Testis (tissue), 3 donors: Measurements from ENCODE around the gene TEX22. TPM values are rescaled to one million over a fixed set of nuclear protein-coding genes. Genes with fewer than 3 reads are reported as not detected.

Experiments
- DNase-seq: peaks from one replicate; pipeline ENCODE4 v3.0.0-alpha.2; 2019
- H3K27ac ChIP-seq, 2 donors: fragments of 200-600 bp; sonication (generic); one replicate each; pipeline ENCODE4 v1.5.1; 2019
- H3K27me3 ChIP-seq: fragments of 200-600 bp; sonication (generic); one replicate; pipeline ENCODE4 v1.5.1; 2019
- H3K36me3 ChIP-seq: fragments of 200-600 bp; sonication (generic); one replicate; pipeline ENCODE4 v1.5.1; 2017; ENCODE audit warnings: low read depth; ENCODE audit errors: missing control alignments
- H3K4me1 ChIP-seq: fragments of 200-600 bp; sonication (generic); one replicate; pipeline ENCODE4 v1.5.1; 2019
- H3K4me3 ChIP-seq, 2 donors: fragments of 200-600 bp; sonication (generic); one replicate each; pipeline ENCODE4 v1.5.1; 2017 to 2019
- H3K9me3 ChIP-seq: fragments of 200-600 bp; sonication (generic); one replicate; pipeline ENCODE4 v1.5.1; 2017
- CTCF ChIP-seq, 3 experiments: fragments of 450-650 bp in 2 of 3; fragments of 200-600 bp in 1 of 3; sonication (generic) in 1 of 3; IDR thresholded peaks; one replicate each; pipeline ENCODE4 v1.5.1; 2016 to 2019; ENCODE audit warnings: antibody characterized with exemption in 3 of 3, mild to moderate bottlenecking in 2 of 3, moderate library complexity in 1 of 3
- POLR2A ChIP-seq: fragments of 450-650 bp; IDR thresholded peaks from one replicate; pipeline ENCODE4 v1.6.1; 2017; ENCODE audit warnings: antibody characterized with exemption, mild to moderate bottlenecking, moderate library complexity
- WGBS, 2 donors: methylation state at CpG; one replicate each; pipeline ENCODE4 v1.1.5; 2018; 5-methylcytosine and 5-hydroxymethylcytosine counted together
- intact Hi-C: fragments of 100-400 bp; cut with DNase I; formaldehyde crosslinking; loops from one replicate; pipeline ENCODE4 v1.15.1; 2023; ENCODE audit warnings: low total_unique reads
- polyA plus RNA-seq: library from polyadenylated mRNA; stranded (reverse); fragments of 350-450 nt; fragmentation: Illumina TruSeq; extraction: RNeasy Lipid Tissue Mini Kit (QIAGEN cat#74804); gene quantifications from one replicate; pipeline ENCODE4 v1.2.3, GENCODE V29; 2014; ENCODE audit warnings: low read depth, low replicate concordance; ENCODE audit not compliant: insufficient read depth
- total RNA-seq, 2 donors: library from RNA; depleted of rRNA; stranded (reverse); fragments of >200 nt; gene quantifications; one replicate each; pipeline ENCODE4 v1.2.3, GENCODE V29; 2016

The TEX22 gene
- total and polyA plus RNA-seq, 3 donors from 2014 or later, result 5.2 to 21.5 (median 6.6) TPM

DNA sequence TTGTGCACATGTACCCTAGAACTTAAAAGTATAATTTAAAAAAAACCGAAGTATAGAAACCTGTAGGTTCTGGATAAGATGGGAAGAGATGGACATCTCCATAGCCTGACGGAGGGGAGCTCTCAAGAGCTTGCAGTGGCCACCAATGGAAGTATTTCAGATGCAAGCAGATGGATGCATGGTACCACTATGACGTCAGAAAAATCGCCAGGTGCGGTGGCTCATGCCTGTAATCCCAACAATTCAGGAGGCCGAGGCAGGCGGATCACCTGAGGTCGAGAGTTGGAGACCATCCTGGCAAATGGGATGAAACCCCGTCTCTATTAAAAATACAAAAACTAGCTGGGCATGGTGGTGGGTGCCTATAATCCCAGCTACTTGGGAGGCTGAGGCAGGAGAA lies 3.4 kb downstream of the TEX22 start:
- DNase-seq, result no peak
- Histone ChIP-seq H3K9me3 (no peaks in the 10 kb centered on the region), H3K27me3 (no peaks in the 10 kb centered on the region), H3K4me3 (no peak overlapping the region), H3K27ac (no peak overlapping the region), H3K36me3 (no peaks in the 10 kb centered on the region), H3K4me1 (peaks cover 13% of the 10 kb centered on the region)
- TF ChIP-seq POLR2A (no peak), CTCF (IDR thresholded peaks at IDR 0.05) (no peak)
- WGBS, 2 donors, result 93 to 97% methylated on average over 9 of the region's 9 CpGs
- intact Hi-C loops, result no loop called here

DNA sequence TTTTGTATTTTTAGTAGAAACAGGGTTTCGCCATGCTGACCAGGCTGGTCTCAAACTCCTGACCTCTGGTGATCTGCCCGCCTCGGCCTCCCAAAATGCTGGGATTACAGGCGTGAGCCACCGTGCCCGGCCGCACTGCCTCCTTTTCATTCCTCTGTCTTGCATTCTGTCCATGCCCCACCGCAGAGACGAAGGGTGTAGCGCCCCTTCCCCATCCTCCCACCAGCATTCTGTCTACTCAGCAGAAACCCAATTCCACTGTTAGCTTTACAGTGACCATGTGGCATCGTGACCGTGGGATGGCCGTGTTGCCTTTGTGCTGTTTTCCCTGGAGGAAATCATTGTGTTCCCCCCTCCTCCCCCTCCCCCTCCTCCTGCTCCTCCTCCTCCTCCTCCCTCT lies 10.3 kb downstream of the TEX22 start:
- no peak overlapping the region for H3K27ac ChIP-seq
- 76 to 85% methylated on average over 13 of the region's 13 CpGs for WGBS, 2 donors
- DNase-seq, result no peak

GRCh38 chr14:105409364-105409763 lies 11.0 kb downstream of the TEX22 start:
- Histone ChIP-seq H3K27ac (no peak overlapping the region), H3K36me3 (no peaks in the 10 kb centered on the region), H3K4me3 (no peak overlapping the region), H3K4me1 (peaks cover 6% of the 10 kb centered on the region), H3K9me3 (no peaks in the 10 kb centered on the region), H3K27me3 (no peaks in the 10 kb centered on the region)
- intact Hi-C loops, result no loop called here
- DNase-seq, result no peak
- WGBS, 2 donors, result 58 to 70% methylated on average over 3 of the region's 3 CpGs
- no peak for TF ChIP-seq POLR2A
- no peak for TF ChIP-seq CTCF (IDR thresholded peaks at IDR 0.05)

More for the DNA sequence above, 10.3 kb downstream of the TEX22 start:
- H3K4me3 ChIP-seq, result no peak overlapping the region
- no peak for TF ChIP-seq POLR2A
- no peak for TF ChIP-seq CTCF (IDR thresholded peaks at IDR 0.05)
- no peaks in the 10 kb centered on the region for H3K27me3 ChIP-seq
- no peaks in the 10 kb centered on the region for H3K36me3 ChIP-seq
- intact Hi-C loops, result no loop called here
- no peaks in the 10 kb centered on the region for H3K9me3 ChIP-seq
- peaks cover 5% of the 10 kb centered on the region for H3K4me1 ChIP-seq

DNA sequence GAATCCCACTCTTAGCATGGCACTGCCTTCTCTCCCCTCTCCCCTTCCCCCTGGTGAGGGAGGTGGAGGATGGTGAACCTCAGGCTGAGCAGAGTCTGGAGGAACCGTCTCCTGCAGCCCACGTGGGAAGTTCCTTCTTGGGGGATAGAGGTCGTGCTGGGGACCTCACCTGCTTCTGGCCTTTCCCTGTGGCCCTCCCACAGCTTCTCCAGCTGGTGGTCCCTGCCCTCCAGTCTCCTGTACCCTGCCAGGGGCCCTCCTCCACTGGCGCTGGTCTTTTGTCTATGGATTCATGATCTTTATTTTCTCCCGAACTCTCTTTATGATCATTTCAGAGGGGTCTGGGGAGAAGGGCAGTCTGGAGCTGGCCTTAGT lies 12.3 kb downstream of the TEX22 start:
- Histone ChIP-seq H3K36me3 (no peaks in the 10 kb centered on the region), H3K27me3 (no peaks in the 10 kb centered on the region), H3K4me1 (peaks cover 14% of the 10 kb centered on the region), H3K4me3 (peak overlapping the region in 1 of 2 donors; percentile 42), H3K27ac (no peak overlapping the region), H3K9me3 (no peaks in the 10 kb centered on the region)
- intact Hi-C loops, result no loop called here
- DNase-seq, result no peak
- TF ChIP-seq POLR2A (no peak), CTCF (IDR thresholded peaks at IDR 0.05) (no peak)
- 43 to 51% methylated on average over 4 to 5 of the region's 5 CpGs for WGBS, 2 donors
